HK-2 (cell line): ENCODE measurements around the gene C2orf92.

Experiments used
- DNase-seq: peaks from one replicate; pipeline ENCODE4 v3.0.0-alpha.2; 2018; ENCODE audit not compliant: unreplicated experiment

C2orf92 gene

GRCh38 chr2:97714084-97714949, 44.8 kb downstream of the C2orf92 start:
- DNase-seq: no peak

- DNase-seq: no peak
Observed at GRCh38 chr2:97714950-97715652, 45.6 kb downstream of the C2orf92 start.

GRCh38 chr2:97715951-97716694, 46.6 kb downstream of the C2orf92 start:
- no peak for DNase-seq

GRCh38 chr2:97716695-97717612, 47.4 kb downstream of the C2orf92 start:
- DNase-seq: no peak

- no peak for DNase-seq
Observed at GRCh38 chr2:97717613-97717995, 48.1 kb downstream of the C2orf92 start.

- DNase-seq: no peak
Observed at GRCh38 chr2:97718051-97718882, 48.8 kb downstream of the C2orf92 start.

- no peak for DNase-seq
Observed at GRCh38 chr2:97718942-97719341, 49.4 kb downstream of the C2orf92 start.

- DNase-seq: no peak
Observed at GRCh38 chr2:97719362-97720155, 50.0 kb downstream of the C2orf92 start.

- no peak for DNase-seq
Observed at GRCh38 chr2:97720746-97721145, 51.2 kb downstream of the C2orf92 start.

- no peak for DNase-seq
Observed at GRCh38 chr2:97722227-97722626, 52.7 kb downstream of the C2orf92 start.

GRCh38 chr2:97723156-97724072, 53.9 kb downstream of the C2orf92 start:
- DNase-seq: no peak

GRCh38 chr2:97724073-97724410, 54.5 kb downstream of the C2orf92 start:
- DNase-seq: no peak

- no peak for DNase-seq
Observed at GRCh38 chr2:97724501-97724900, 55.0 kb downstream of the C2orf92 start.

GRCh38 chr2:97724946-97725688, 55.6 kb downstream of the C2orf92 start:
- DNase-seq: no peak

GRCh38 chr2:97726261-97727064, 57.0 kb downstream of the C2orf92 start:
- no peak for DNase-seq

GRCh38 chr2:97727296-97727695, 57.8 kb downstream of the C2orf92 start:
- DNase-seq: no peak

GRCh38 chr2:97728091-97728731, 58.7 kb downstream of the C2orf92 start:
- DNase-seq: no peak
